ENCODE measurements around the gene UBL4B.

The UBL4B gene

DNA sequence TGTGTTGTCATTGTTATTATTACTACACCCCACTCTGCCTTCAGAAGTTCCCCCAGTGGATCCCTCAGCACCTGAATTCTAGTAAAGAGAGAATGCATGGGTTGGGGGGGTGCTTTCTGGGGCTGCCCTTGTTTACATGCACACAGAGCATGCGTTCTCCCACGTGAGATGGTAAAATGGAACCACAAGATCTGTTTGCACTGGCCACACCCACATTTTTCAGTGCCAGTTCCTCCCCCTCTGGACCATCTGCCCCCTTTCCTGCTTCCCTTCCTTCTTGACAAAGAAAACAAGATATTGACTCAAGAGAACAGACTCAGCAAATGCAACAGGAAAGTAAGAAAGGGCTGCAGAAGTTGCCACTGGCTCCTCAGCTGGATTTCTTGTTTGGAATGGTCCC, 46.9 kb downstream of the UBL4B start:
- no peak for DNase-seq

DNA sequence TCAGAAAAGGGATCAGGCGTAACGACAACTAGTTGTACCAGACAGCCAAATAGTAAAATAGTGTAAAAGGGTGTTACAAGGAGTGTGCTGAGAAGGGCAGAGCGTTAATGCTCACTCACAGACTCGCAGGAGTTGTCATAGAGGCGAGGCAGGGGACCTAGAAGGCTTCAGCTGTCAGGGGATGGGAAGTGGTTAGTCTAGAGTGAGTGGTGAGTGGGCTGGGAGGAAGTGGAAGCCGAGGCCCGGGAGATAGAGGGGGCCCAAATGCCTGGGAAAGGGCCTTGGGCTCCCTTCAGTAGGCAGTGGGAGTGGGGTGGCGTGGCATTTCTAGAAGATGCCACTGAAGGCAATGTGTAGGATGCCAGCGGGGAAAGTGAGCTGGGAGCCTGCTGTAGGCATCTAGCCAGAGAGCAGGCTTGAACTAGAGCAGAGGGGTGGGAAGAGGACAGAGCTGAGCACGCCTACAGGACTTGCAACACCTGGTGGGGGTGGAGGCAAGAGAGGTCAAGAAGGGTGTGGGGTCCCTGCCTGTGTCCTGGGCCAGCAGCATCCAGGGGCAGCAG, 48.4 kb downstream of the UBL4B start:
- no peak for DNase-seq

DNA sequence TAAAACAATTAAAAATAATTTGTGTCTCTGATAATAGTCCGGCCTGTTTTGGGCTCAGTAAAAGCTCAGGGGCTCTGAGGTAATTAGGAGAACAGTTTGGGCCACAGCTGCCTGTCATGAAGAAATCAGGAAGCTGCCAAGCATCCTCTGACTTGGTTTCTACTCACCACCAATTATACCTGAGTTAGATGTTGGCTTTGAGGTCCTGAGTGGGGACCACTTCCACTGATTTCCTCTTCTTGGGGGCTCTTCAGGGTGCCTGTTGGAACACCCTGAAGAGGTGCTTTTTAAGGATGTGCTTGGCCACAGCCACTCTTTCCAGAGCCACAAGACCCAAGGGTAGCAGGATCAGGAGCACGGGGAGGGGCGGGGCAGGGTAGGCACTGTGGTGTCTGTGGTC, 48.9 kb downstream of the UBL4B start:
- DNase-seq, result no peak

DNA sequence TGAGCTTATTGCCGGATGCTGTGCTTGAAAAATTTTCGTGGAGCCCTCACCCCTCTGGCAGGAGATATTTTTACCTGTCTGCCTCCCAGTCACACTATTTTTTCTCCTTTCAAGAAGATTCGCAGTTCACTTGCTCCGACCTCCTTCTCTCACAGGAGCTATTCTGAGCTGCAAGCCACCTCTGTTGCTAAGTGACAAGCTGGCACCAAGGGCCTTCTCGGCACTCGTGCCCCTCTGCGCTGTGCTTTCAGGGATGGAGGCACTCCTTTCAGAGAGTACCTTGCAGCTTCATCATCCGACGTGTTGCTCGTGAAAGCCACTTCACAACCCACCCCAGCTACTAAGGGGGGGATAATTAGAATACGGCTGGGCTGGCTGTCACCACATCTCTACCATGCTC, 49.6 kb downstream of the UBL4B start:
- no peak for DNase-seq

All from EL (cell line).